GM12878 (cell line): ENCODE data around the gene ZNF267. TPM values are rescaled to one million over a fixed set of nuclear protein-coding genes. Genes with fewer than 3 reads are reported as not detected.

ENCODE experiments used
- ATF7 ChIP-seq: fragments of 450-650 bp; IDR thresholded peaks from 2 replicates; pipeline ENCODE4 v1.6.1; 2016; ENCODE audit warnings: low read depth, mild to moderate bottlenecking
- BCL11A ChIP-seq: IDR thresholded peaks from 2 replicates; pipeline ENCODE4 v1.6.1; 2011; ENCODE audit warnings: low read depth, low read length
- BMI1 ChIP-seq: fragments of 450-650 bp; IDR thresholded peaks from 2 replicates; pipeline ENCODE4 v1.6.1; 2016; ENCODE audit warnings: mild to moderate bottlenecking, moderate library complexity, borderline replicate concordance
- CBX3 ChIP-seq: fragments of 200-600 bp; sonication (generic); IDR thresholded peaks from 2 replicates; pipeline ENCODE4 v1.6.1; 2016; ENCODE audit warnings: low read depth, borderline replicate concordance
- CEBPB ChIP-seq, 2 experiments: fragments of 150-350 bp in 1 of 2; IDR thresholded peaks; 2 replicates each; pipeline ENCODE4 v1.6.1; 2012 to 2014; ENCODE audit warnings: low read depth in 2 of 2, low read length in 2 of 2, borderline replicate concordance in 1 of 2, inconsistent platforms in 1 of 2
- GATAD2B ChIP-seq: fragments of 450-650 bp; conservative IDR thresholded peaks from 2 replicates; pipeline ENCODE4 v1.6.1; 2017; ENCODE audit warnings: low read depth, mild to moderate bottlenecking, moderate library complexity
- IKZF2 ChIP-seq, 2 experiments: fragments of 450-650 bp; IDR thresholded peaks; 2 replicates each; pipeline ENCODE4 v1.6.1; 2017; ENCODE audit warnings: mild to moderate bottlenecking in 2 of 2, moderate library complexity in 2 of 2
- NBN ChIP-seq: fragments of 450-650 bp; IDR thresholded peaks from 2 replicates; pipeline ENCODE4 v1.6.1; 2016
- NFIC ChIP-seq: IDR thresholded peaks from 2 replicates; pipeline ENCODE4 v1.6.1; 2012; ENCODE audit warnings: low read depth, mild to moderate bottlenecking, inconsistent platforms, low read length, moderate library complexity
- NR2C2 ChIP-seq: IDR thresholded peaks from 2 replicates; pipeline ENCODE4 v1.6.1; 2011; ENCODE audit warnings: borderline replicate concordance, low read depth; ENCODE audit not compliant: control insufficient read depth, insufficient read length
- PAX8 ChIP-seq: fragments of 450-650 bp; IDR thresholded peaks from 2 replicates; pipeline ENCODE4 v1.6.1; 2017; ENCODE audit warnings: mild to moderate bottlenecking, moderate library complexity
- POU2F2 ChIP-seq: IDR thresholded peaks from 3 replicates; pipeline ENCODE4 v1.6.1; 2011; ENCODE audit warnings: low read depth, mild to moderate bottlenecking, low read length, borderline replicate concordance
- SMAD5 ChIP-seq: IDR thresholded peaks from 2 replicates; pipeline ENCODE4 v1.6.1; 2016; ENCODE audit warnings: antibody characterized with exemption, low read depth
- TAF1 ChIP-seq: IDR thresholded peaks from 2 replicates; pipeline ENCODE4 v1.6.1; 2011; ENCODE audit warnings: mild to moderate bottlenecking, low read depth, low read length, borderline replicate concordance
- polyA plus RNA-seq, 11 experiments: library from polyadenylated mRNA; depleted of rRNA in 4 of 11; unstranded in 6 of 11; stranded (reverse) in 5 of 11; fragments of >200 nt; fragmentation: Nextera tagmentation in 4 of 11; fragmentation: Illumina TruSeq in 1 of 11; extraction: Ambion mirVana in 4 of 11; extraction: Trizol in 1 of 11; gene quantifications; 1 replicate in 1 of 11; 2 replicates in 10 of 11; pipeline versions ENCODE4 v1.2.1 to v1.2.3, GENCODE V29; 2011 to 2016; ENCODE audit warnings: inconsistent platforms in 2 of 11, missing spikeins in 2 of 11, low read depth in 1 of 11
- total RNA-seq, 4 experiments: library from RNA; depleted of rRNA in 3 of 4; stranded (reverse); fragments of >200 nt in 3 of 4; fragmentation: Illumina TruSeq in 1 of 4; extraction: Trizol in 1 of 4; gene quantifications; 2 replicates each; pipeline versions ENCODE4 v1.2.1 to v1.2.3, GENCODE V29; 2013 to 2021
- TF ChIP-seq, protein P1 (sequence below): IDR thresholded peaks from 2 replicates; pipeline ENCODE4 v1.6.1; 2012; ENCODE audit warnings: low read depth, low read length, improper control_type of control experiment
- TF ChIP-seq, protein P2 (sequence below): fragments of 450-650 bp; formaldehyde crosslinking; IDR thresholded peaks from 2 replicates; pipeline ENCODE4 v1.5.0; 2022; ENCODE audit warnings: mild to moderate bottlenecking, missing genetic modification characterization
- TF ChIP-seq, protein P3 (sequence below): fragments of 450-650 bp; IDR thresholded peaks from 2 replicates; pipeline ENCODE4 v1.6.1; 2018; ENCODE audit warnings: mild to moderate bottlenecking, low read depth, moderate library complexity; ENCODE audit not compliant: partially characterized antibody
- TF ChIP-seq, protein P4 (sequence below): IDR thresholded peaks from 2 replicates; pipeline ENCODE4 v1.6.1; 2011; ENCODE audit warnings: low read depth, low read length, improper control_type of control experiment, borderline replicate concordance
- TF ChIP-seq, protein P5 (sequence below): fragments of 450-650 bp; IDR thresholded peaks from 2 replicates; pipeline ENCODE4 v1.6.1; 2017; ENCODE audit warnings: low read depth, mild to moderate bottlenecking, moderate library complexity

The ZNF267 gene
- total and polyA plus RNA-seq, 10 of the 15 experiments (the other 5 are each of a cell fraction or from before 2014, with no cell fraction given), result 16.3 to 54.6 (median 29.6) TPM

DNA sequence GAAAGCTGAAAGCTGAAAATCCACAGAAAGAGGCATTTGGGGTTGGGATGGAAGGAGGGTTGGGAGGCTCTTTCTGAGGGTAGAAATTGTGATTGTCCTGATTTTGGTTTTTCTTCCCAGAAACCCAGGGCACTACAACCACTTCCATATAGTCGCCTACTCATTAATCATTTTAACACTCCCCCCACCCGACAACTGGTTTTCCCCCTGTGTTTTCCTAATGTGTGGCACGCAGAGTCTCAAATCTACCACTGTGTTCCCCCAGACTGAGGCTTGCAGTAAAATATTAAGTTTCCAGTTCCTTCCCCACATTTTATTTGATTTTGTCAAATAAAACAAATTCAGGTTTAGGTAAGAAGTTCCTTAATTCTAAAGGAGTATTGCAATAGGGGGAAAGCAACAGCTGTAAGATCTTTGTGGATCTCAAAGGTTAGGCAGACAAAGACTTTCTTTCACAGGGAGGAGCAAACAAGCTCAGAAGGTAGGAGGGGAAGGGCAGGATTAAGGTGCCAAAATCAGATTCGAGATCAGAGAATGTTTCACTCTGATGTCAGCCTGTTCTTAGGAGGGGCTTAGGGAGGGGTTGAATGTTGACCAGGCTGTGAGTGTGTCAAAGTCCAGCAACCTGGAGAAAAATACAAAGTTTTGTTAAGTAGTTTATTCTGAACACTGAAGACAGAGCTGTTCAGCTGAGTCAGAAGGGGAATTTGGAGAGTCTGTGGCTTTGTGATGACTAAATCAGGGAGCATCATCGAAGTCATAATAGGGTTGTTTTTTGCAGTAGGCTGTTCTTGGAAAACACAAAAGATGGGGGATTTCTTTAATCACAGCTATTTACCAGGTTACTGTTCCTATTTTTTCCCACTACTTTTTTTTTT is 3.6 kb downstream of the ZNF267 start (continued):
- TF ChIP-seq, protein P1, sequence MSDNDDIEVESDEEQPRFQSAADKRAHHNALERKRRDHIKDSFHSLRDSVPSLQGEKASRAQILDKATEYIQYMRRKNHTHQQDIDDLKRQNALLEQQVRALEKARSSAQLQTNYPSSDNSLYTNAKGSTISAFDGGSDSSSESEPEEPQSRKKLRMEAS, result no peak; the same call in 1 of the 2 replicates
- TF ChIP-seq NBN (peak; percentile 93; the same call in 1 of the 2 replicates), ATF7 (peak; percentile 94), PAX8 (no peak), CEBPB (IDR thresholded peaks at IDR 0.05; ENCODE audit: borderline replicate concordance in 1 of 2, low read depth in 2 of 2, low read length in 2 of 2) (peak in 1 of 2 experiments; percentile 95; a peak in 1 of 4 replicates), GATAD2B (no peak), TAF1 (0 out of 2 replicates have a peak, but pooled peaks have one; percentile 21), IKZF2 (IDR thresholded peaks at IDR 0.05) (peak; percentile 98), BCL11A (peak; percentile 95), NFIC (peak; percentile 98), BMI1 (peak; percentile 48; the same call in 1 of the 2 replicates), POU2F2 (peak; percentile 78; the same call in 2 of the 3 replicates), NR2C2 (no peak), CBX3 (no peak), SMAD5 (no peak)
- TF ChIP-seq, protein P2, sequence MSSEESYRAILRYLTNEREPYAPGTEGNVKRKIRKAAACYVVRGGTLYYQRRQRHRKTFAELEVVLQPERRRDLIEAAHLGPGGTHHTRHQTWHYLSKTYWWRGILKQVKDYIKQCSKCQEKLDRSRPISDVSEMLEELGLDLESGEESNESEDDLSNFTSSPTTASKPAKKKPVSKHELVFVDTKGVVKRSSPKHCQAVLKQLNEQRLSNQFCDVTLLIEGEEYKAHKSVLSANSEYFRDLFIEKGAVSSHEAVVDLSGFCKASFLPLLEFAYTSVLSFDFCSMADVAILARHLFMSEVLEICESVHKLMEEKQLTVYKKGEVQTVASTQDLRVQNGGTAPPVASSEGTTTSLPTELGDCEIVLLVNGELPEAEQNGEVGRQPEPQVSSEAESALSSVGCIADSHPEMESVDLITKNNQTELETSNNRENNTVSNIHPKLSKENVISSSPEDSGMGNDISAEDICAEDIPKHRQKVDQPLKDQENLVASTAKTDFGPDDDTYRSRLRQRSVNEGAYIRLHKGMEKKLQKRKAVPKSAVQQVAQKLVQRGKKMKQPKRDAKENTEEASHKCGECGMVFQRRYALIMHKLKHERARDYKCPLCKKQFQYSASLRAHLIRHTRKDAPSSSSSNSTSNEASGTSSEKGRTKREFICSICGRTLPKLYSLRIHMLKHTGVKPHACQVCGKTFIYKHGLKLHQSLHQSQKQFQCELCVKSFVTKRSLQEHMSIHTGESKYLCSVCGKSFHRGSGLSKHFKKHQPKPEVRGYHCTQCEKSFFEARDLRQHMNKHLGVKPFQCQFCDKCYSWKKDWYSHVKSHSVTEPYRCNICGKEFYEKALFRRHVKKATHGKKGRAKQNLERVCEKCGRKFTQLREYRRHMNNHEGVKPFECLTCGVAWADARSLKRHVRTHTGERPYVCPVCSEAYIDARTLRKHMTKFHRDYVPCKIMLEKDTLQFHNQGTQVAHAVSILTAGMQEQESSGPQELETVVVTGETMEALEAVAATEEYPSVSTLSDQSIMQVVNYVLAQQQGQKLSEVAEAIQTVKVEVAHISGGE, result no peak
- TF ChIP-seq, protein P3, sequence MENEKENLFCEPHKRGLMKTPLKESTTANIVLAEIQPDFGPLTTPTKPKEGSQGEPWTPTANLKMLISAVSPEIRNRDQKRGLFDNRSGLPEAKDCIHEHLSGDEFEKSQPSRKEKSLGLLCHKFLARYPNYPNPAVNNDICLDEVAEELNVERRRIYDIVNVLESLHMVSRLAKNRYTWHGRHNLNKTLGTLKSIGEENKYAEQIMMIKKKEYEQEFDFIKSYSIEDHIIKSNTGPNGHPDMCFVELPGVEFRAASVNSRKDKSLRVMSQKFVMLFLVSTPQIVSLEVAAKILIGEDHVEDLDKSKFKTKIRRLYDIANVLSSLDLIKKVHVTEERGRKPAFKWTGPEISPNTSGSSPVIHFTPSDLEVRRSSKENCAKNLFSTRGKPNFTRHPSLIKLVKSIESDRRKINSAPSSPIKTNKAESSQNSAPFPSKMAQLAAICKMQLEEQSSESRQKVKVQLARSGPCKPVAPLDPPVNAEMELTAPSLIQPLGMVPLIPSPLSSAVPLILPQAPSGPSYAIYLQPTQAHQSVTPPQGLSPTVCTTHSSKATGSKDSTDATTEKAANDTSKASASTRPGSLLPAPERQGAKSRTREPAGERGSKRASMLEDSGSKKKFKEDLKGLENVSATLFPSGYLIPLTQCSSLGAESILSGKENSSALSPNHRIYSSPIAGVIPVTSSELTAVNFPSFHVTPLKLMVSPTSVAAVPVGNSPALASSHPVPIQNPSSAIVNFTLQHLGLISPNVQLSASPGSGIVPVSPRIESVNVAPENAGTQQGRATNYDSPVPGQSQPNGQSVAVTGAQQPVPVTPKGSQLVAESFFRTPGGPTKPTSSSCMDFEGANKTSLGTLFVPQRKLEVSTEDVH, result peak; percentile 2
- TF ChIP-seq, protein P4, sequence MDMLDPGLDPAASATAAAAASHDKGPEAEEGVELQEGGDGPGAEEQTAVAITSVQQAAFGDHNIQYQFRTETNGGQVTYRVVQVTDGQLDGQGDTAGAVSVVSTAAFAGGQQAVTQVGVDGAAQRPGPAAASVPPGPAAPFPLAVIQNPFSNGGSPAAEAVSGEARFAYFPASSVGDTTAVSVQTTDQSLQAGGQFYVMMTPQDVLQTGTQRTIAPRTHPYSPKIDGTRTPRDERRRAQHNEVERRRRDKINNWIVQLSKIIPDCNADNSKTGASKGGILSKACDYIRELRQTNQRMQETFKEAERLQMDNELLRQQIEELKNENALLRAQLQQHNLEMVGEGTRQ, result no peak
- TF ChIP-seq, protein P5, sequence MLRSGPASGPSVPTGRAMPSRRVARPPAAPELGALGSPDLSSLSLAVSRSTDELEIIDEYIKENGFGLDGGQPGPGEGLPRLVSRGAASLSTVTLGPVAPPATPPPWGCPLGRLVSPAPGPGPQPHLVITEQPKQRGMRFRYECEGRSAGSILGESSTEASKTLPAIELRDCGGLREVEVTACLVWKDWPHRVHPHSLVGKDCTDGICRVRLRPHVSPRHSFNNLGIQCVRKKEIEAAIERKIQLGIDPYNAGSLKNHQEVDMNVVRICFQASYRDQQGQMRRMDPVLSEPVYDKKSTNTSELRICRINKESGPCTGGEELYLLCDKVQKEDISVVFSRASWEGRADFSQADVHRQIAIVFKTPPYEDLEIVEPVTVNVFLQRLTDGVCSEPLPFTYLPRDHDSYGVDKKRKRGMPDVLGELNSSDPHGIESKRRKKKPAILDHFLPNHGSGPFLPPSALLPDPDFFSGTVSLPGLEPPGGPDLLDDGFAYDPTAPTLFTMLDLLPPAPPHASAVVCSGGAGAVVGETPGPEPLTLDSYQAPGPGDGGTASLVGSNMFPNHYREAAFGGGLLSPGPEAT, result peak; percentile 99
